Skin of body (tissue), 2 donors: Measurements from ENCODE around the gene GNS. TPM values are rescaled to one million over a fixed set of nuclear protein-coding genes. Genes with fewer than 3 reads are reported as not detected.
"Not testable (repeated sequence)": the region's sequence is repeated elsewhere in the genome, so short reads cannot be mapped to it uniquely, and the experiment has no call there.

ENCODE experiments used
- DNase-seq: peaks from one replicate; lab custom pipeline; 2025; lab: John Stamatoyannopoulos, UW
- total RNA-seq: library from RNA; depleted of rRNA; stranded (reverse); fragments of >200 nt; gene quantifications from one replicate; pipeline ENCODE4 v1.2.3, GENCODE V29; 2014

GNS gene
- total RNA-seq, result 62.0 TPM

DNA sequence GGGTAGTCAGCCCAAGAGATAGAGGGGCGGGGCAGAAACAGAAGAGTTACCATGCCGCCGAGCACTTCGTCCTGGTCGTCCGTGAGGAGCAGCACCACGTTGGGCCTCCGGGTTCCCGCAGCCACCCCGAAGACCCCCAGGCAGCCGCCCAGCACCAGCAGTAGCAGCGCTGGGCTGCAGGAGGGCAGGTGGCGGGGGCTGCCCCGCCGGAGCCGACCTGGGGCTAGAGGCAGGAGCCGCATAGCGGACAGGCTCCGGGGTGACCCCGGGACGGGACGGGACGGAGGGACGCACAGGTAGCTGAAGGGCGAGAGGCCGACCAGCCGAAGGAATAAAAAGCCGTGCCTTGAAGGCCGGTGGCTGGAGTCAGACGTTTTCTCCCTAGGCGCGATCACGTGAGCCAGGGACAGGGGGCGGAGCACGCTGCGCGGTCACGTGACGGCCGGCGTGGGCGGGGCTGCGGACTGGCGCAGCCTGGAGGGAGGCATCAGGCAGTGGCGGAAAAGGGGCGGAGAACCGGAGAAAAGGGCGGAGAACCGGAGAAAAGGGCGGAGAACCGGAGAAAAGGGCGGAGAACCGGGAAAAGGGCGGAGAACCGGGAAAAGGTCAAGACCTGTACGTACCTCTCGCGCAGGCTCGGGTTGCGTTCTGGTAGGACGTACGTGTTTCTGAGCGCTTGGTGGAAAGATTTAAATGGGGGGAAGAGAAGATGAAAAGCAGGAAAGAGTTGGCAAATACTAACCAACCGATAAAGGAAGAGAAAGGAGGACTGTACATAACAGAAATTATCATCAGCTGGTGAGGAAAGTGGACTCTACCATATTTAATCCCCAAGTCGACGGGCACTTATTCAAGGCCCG lies at the start of gene GNS:
TSS of gene GNS (minus strand) at position 372 of the 860 bp plus-strand sequence. CDS start at position 242, 130 bp downstream.
- DNase-seq, result peak; percentile 91

DNA sequence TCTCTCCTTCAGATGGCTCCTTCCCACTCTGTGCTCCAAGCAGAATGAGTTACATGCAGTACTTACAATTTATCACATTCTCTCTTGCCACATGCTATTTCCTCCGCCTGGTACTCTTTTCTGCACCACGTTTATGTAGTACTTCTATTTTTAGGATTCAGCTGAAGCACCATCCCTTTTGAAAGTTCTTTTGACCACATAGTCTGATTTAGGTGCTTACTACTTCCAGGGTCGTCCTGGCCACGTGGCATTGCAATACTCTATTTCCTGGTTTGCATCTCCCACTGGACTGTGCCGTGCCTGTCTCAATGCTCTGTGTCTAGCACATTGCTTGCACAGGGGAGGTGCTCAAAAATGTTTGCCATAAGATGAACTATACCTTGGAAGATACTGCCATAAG lies 48.9 kb upstream of the GNS start:
- no peak for DNase-seq

DNA sequence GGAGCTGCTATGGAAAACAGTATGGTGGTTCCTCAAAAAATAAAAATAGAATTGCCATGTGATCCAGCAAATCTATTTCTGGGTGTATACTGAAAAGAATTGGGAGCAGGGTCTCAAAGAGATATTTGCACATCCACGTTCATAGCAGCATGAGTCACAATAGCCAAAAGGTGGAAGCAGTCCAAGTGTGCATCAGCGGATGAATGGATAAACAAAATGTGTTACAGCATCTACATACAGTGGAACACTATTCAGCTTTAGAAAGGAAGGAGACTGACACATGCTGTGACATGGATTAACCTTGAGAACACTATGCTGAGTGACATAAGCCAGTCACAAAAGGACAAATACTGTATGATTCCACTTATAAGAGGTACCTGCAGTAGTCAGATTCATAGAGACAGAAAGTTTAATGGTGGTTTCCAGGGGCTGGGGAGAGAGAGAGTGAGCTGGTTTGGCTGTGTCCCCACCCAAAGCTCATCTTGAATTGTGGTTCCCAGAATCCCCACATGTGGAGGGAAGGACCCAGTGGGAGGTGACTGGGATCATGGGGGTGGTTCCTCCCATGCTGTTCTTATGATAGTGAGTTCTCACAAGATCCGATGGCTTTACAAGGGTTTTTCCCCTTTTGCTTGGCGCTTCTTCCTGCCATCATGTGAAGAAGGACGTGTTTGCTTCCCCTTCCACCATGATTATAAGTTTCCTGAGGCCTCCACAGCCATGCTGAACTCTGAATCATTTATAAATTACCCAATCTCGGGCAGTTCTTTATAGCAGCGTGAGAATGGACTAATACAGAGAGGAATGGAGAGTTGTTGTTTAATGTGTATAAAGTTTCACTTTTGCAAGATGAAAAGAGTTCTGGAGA lies 47.6 kb upstream of the GNS start:
- no peak for DNase-seq

DNA sequence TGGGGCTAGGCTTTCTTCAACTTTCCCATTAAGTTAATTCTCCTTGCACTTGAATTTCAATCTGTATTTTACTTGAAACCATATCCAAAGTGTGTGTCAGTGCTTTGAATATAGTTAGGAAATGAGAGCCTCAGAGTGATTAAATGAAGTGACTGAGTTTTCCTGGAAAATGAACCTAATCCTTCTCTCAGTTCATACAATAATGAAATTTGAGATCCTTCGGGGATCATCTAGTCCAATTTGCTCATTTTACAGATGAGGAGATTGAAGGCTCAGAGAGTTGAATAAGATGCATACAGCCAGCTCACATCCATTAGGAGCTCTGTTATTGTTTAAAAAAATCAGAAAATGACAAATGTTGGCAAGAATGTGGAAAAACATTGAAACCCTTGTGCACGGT lies 47.0 kb upstream of the GNS start:
- no peak for DNase-seq

DNA sequence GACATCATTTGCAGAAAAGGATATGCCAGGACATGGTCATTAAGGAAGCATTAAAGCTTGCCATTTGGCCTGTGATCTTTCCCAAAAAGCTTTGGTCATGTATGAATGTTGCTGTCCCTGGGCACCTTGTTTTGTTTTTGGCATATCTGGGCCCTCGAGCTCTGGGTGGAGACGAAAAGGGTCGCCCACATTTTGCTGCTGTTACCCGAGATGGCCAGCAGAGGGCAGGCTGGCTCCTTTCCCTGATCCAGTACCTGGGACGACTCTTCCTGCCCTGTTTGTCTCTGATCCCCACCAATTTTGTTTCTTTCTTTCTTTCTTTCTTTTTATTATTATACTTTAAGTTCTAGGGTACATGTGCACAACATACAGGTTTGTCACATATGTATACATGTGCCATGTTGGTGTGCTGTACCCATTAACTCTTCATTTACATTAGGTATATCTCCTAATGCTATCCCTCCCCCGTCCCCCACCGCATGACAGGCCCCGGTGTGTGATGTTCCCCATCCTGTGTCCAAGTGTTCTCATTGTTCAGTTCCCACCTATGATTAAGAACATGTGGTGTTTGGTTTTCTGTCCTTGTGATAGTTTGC lies 43.1 kb upstream of the GNS start:
- DNase-seq, result not testable (repeated sequence)

DNA sequence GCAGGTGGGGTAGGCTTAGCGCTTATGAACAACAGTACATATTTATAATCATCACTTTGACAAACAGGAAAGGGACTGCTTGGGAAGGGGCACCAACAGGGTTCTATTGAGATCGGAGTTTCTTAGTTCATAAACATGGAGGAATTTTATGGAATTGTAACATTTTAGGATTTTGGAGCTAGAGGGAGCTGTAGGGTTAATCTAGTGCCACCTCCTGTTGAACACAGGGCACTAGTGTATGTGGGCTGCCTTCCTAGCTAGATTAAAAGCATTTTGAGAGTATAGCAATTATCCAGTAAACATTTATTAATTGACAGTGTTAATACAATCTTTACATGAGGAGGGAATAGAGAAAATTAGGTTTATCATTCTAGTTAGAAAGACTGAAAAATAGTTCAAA lies 42.2 kb upstream of the GNS start:
- no peak for DNase-seq

DNA sequence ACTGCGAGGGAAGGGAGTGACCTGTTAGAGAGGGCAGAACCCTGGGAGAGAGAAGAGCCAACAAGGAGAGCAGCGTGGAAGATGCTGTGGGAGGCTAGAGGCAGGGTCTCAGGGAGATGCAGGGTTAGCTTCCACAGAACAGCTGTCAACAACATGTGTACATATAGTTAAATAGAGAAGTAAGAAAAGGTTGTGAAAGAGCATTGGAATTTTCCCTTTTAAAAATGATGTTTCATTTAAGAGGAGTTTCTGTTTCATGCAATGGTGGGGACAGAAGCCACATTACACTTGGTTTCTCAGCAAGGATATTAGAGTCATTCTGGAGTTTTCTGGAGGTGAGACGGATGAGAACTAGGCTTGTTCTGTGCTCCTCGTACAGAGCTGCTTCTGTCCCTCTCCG lies 41.4 kb upstream of the GNS start:
- DNase-seq, result no peak

DNA sequence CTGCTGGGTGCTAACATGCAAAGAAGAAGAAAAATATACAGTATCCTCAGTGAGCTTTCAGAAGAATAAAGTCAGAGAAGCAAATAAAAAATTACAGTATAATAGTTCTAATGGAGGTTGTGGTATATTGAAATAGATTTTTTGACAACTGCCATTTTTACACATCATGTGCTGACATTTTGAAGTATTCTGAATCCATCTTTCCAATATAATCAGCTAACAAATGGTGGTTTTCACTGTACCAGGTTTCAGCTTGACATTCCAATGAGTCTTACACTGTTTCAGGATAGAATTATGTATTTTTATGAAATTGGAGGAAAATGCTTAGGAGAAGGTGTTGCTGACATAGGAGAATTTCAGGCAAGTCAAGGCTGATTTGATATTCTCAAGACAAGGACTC lies 39.0 kb upstream of the GNS start:
- DNase-seq, result no peak

DNA sequence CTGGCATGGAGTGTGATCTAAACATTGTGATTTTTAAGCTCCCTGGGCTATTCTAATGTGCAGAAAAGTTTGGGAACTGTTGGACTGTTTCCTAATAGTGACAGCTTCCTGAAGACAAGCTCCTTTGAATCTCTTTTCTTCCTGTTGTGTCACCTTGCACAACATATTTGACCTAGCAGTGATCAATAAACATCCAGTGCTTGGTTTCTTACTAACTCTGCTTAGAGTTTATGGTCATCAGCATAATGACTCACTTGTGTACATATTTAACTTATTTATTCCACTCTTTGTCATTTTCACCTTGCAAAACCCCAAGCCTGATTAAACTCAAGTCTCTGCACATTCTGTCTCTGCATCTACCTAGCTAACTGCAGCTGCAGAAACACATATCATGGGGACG lies 38.0 kb upstream of the GNS start:
- DNase-seq, result no peak

DNA sequence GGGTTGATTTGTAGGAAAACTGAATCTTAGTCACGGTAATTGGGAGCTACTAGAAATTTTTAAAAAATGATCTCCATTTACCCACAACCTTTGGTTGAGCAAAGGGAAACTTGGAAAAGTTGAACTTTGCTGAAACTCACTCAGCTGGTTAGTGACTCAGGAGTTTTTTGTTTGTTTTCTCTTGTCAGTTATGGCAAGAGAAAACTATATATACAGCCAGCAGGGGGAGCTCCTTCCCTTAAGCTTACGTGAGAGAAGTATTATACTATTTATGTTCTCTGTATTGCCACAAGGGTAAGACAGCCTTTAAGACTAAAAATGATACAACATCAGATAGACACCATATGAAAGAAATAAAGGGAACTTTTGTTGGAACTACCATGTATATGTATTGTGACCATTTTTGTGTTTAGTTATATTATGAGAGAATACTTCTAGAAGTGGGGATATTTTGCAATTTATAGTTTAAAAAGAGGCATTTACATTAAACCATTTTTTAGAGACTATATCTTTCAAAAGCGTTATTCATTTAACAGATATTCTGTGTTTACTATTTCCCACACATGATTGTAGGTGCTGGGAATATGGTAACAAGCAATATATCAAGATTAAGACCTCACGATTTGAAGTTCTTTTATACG lies 37.1 kb upstream of the GNS start:
- peak; percentile 69 for DNase-seq

DNA sequence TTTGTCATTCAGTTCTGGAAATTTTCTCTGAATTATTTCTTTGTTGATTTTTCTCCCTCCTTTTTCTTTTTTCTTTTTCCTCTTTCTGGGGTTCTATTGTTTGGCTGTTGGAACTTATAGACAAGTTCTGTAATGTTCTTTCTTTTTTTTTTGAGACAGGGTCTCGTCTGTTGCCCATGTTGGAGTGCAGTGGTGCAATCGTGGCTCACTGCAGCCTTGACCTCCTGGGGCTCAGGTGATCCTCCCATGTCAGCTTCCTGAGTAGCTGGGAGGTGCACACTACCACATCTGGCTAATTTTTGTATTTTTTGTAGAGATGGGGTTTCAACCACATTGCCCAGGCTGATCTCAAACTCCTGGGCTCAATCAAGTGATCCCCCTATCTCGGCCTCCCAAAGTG lies 35.1 kb upstream of the GNS start:
- DNase-seq, result no peak

DNA sequence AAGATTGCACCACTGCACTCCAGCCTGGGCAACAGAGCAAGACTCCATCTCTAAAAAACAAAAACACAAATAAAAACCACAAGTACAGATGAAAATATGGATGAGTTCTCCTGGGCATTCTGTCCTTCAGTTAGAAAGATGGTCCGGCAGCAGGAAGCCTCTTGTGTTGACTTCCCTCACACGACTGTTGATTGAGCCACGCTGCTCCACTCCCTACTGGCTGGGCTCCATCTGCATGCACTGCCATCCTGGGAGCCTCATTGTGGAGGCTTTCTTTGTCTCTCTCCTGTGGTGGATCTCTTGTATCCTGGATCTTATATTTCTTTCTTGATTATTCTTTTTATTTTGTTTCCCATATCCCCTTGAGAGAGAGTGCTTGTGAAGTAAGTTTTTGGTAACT lies 34.4 kb upstream of the GNS start:
- DNase-seq, result no peak

DNA sequence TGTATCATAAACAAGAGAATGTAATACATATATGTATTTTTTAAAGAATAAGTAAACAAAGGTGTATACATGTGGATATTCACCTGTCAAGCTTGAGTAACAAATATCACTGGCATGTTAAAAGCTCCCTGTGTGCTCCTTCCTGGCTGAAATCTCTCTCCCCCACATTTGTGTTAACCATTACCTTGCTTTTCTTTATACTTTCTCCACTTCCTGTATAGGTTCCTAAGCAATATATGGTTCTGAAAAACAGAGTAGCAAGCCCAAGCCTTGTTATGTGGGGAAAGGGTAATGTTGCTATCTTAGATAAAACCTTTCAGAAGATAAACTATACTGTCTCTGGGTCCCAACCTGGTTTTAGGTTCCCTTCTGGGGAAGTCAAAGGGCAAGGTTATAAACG lies 32.9 kb upstream of the GNS start:
- DNase-seq, result no peak

DNA sequence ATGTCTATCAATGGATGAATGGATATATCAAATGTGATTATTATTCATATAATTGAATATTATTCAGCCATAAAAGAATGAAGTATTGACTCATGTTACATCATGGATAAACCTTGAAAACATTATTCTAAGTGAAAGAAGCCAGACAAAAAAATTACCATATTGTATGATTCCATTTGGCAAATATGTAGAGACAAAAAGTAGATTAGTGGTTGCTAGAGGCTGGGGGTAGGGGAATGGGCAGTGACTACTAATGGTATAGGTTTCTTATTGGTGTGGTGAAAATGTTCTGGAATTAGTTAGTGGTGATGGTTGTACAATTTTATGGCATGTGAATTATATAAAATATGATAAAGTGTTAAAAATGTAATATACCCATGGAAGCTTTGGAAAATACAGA lies 31.8 kb upstream of the GNS start:
- no peak for DNase-seq

DNA sequence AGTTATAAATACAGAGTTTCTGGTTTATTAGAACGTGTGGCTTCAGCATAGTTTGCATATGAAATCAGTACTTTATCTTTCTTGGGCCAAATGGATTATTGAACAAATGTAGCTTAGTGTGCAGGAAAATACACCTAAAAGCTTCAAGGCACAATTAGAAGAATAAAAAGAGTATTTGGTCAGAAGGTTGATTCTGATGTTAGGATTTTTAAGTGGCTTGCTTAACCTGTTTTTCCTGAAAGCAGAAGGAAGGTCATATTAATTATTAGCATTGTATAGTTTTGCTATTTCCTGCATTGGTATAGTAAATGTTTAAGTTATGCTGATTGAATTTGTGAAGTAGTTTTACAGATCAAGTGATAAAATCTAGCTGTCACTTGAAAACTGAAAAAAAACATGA lies 31.0 kb upstream of the GNS start:
- DNase-seq, result no peak

DNA sequence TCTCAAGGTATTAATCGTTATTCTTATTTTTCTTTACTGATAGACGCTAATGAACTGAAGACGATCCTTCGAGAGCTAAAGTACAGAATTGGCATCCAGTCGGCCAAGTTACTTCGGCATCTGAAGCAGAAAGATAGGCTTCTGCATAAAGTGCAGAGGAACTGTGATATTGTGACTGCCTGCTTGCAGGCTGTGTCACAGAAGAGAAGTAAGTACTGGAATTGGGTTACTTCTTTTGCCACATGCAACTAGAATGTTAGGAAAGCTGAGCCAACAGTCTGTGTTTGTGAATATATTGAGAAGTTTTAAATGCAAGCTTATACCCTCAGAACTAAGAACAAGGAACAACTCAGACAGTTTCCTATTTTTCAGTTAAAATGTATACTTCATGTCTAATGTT lies 26.6 kb upstream of the GNS start:
- no peak for DNase-seq

DNA sequence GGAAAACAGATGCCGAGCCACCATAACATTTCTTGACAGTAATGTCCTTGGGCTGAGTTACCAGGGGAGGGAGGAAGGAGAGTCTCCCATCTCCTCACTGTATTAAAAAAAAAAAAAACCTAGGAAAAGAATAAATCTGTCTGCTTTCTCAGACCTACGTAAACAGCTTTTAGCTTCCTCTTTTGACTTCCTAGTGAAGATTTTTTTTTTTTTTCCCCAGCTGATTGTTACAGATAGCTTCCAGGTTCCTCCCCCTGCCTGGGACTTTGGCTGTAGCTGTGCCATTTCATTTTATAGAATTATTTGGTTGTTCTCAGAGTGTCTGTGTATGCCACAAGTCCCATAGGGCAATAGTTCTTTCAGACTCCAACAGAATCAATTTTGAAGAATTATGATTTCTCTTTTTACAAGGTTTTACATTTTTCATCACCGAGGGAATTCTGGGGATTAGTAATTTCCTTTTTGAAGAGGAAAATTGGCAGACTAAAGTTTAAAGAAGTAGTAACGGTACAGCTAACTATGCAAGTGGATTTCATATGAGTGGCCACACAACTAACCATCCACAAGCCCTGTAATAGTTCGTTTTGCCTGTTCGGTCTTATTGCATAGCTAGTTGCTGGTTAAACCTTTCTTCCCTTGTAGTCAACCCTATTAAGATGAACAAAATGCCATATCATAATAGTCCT lies 23.1 kb upstream of the GNS start:
- DNase-seq, result no peak

DNA sequence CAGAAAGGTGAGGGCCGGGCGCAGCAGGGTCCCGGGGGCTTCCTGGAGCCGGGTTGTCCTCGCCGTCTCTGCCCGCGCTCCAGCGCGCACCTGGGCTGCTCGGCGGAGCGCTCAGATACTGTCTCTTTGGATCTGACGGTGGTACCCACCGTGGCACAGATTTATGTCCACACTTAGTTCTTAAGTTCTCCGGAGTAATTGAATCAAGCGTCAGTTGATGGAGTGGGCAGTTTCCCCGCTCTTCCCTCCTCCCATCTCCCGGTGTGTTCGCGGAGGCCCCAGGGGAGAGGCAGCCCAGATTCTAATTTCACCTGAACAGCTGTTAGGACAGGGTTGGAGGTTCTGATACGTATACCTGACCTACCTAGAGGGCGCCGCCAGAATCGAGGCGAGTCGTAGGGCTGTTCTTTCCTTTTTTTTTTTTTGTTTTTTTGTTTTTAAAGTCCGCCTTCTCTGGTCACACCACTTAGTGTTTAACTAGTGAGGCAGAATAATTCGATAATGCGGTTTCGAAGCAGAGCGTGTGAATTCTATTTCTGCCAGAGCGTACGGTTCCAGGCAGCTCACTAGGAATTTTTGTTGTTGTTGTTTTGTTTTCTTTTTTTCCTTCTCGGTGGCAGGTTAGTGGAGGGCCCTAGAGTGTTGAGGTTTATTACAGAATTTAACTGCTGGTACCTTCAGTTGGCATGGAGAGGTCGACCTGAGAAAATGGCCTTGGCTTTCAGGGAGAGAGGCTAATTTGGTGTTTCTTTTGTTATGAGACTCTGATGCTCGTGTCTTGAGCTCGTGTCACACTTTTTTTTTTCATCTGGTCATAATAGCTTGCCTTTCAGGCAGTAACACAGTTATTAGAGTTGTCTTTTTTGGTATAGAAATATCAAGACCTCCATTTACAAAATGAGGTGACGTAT lies 22.3 kb upstream of the GNS start:
- no peak for DNase-seq

DNA sequence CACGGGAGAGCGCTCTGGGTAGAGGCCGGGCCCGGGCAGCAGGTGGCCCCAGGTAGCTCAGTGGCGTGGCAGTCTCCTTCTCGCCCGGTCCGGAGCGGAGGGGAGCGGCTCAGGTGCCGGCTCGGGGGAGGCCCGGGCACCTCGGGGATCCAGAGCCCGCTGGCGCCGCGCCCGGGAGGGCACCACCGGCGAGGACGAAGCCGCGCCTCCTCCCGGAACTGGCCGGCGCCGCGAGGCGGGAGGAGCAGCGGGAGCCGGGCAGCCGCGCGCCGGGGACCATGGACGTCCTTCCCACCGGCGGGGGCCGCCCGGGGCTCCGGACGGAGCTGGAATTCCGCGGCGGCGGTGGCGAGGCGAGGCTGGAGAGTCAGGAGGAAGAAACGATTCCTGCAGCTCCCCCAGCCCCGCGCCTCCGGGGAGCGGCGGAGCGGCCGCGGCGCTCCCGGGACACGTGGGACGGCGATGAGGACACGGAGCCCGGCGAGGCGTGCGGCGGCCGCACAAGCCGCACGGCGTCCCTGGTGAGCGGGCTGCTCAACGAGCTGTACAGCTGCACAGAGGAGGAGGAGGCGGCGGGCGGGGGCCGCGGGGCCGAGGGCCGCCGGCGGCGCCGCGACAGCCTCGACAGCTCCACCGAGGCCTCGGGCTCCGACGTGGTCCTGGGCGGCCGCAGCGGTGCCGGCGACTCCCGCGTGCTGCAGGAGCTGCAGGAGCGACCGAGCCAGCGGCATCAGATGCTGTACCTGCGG lies 21.5 kb upstream of the GNS start:
- no peak for DNase-seq
